AG09319 (cell line): ENCODE results near the gene DSC3.

Experiments
- DNase-seq: peaks from one replicate; pipeline ENCODE4 v3.0.0-alpha.2; 2010; ENCODE audit warnings: low read depth; ENCODE audit errors: extremely low read depth
- CTCF ChIP-seq: IDR thresholded peaks from 2 replicates; pipeline ENCODE4 v1.5.1; 2011; ENCODE audit warnings: low read depth, mild to moderate bottlenecking, inconsistent platforms, low read length, moderate library complexity

Gene DSC3

GRCh38 chr18:30945761-30946160, 96.8 kb downstream of the DSC3 start:
- no peak for TF ChIP-seq CTCF
- DNase-seq: no peak

GRCh38 chr18:30944773-30945417, 97.6 kb downstream of the DSC3 start:
- no peak for DNase-seq
- no peak for TF ChIP-seq CTCF

GRCh38 chr18:30940952-30941539, 101.5 kb downstream of the DSC3 start:
- no peak for DNase-seq
- no peak for TF ChIP-seq CTCF
